ENCODE data around the gene PHACTR1.

The PHACTR1 gene

DNA sequence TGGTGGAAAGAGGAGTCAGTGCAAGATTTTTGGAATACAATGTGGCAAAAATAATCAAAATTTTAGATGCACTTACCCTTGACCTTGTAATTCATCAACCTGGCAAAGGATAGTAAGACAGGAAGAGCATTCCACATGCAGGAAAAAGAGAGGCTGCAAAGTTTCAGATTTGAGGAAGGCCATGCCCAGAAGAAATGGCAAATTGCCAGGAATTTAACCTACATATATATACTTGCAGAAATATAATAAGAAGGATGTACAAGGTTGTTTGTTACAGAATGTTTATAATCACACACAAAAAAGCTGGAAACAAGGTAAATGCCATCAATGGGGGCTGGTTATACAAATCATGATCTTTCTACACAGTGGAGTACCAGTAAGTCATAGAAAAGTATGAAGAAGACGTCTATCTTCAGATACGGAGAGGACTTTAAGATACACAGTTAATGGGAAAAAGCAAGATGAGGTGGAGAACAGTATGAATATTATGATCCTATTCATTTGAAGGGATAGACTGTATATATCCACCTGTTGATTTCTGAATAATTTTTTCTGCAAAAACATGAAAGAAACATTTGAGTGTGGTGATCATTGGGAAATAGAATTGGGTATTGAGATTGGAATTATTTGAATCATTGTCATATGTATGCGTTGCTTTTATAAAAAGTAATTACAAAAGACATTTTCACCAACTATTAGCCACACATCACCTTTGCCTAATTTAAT, 358.0 kb downstream of the PHACTR1 start:
- DNase-seq (ENCODE audit: low spot score), result no peak

GRCh38 chr6:13075141-13075845, 358.7 kb downstream of the PHACTR1 start:
- DNase-seq (ENCODE audit: low spot score), result no peak

DNA sequence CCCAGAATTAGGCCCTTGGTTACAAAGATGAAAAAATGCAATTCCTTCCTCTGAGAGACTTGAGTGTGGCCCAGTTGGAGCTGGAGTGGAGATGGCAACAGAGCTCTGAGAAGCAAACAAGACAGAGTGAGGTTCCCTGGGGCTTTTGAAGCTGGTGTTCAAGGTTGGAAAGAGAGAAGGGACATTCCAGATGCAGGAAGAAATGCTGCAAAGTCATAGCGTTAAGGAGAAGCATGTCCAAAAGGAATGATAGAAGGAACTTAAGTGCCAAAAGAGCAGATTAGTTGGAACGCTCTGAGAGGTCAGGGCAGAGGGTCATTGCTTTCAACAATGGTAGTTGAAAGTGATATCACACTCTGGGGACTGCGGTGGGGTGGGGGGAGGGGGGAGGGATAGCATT, 360.0 kb downstream of the PHACTR1 start:
- no peak for DNase-seq (ENCODE audit: low spot score)

GRCh38 chr6:13077117-13077516, 360.6 kb downstream of the PHACTR1 start:
- no peak for DNase-seq (ENCODE audit: low spot score)

DNA sequence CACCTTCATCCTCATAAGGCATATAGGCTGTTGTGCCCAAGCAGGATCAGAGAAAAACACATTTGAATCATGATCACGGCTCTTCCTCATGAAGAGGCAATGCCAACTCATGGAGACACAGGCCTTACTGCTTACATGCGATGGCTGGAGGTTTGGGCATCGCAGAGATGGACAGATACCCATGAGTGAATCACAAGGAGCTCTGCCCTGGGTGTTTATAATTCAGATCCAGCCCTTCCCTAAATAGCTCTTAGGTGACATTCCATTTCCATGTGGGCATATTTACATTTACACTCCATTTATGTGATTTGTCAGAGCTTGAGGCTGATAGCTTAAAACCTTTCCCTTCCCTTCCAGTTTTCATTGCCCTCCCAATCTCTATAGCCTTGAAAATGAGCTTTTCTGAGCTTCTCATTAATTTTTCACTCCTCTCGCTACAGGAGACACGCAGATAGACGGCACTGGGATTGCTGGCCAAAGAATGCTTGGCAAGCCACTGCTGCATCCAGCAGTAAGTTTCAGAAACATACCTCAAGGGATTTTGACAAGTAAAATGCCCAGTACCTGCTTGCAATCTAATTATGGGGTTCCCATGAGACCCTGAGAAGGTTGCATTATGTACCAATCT, 362.6 kb downstream of the PHACTR1 start:
- no peak for DNase-seq (ENCODE audit: low spot score)

DNA sequence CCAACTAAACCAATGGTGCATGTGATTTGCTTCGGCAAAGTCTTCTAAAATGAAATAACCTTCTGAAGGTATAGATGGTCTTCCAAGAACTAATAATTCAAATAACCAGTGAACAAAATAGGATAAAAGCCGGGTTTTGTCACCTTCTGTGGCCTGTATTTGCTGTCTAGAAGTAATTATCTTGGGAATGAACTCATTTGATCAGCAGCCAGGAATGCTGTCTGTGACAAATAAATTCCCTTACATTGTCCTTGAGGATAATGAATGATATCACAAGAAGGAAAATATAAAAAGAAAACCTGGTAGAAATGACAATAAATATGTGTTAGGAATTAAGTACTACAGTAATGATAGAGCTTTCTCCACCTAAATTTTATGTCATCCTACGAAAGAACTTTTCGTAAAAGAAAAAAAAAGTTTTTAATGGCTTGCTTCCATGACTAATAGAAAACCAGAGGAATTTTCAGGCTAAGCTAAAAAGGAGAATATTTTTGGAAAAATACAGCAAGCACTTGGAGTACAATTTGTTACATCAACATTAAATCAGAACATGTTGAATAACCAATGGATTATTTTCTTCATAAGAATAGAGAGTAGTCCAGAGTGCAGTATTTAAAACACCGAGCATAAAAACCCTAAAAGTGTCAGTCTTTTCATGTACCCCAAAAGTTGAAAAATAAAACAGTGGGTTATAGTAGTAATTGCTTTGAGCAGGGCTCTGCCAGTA, 364.1 kb downstream of the PHACTR1 start:
- DNase-seq (ENCODE audit: low spot score), result no peak

DNA sequence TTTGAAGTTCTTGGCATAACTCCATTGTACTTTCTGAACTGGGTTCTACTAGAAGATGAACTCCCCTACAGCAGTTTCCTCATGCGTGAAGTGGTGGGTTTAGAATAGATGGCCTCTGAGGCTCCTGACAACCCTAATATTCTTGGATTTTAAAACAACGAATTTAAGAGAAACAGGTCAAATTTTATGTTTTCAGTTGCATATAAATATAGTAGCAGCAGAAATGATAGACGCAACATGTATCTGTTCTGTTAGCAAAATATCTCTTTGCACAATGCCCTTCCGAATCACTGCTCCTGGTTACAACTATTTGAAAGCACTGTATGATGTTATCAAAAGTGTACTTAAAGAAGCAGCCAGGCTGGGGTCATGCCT, 364.6 kb downstream of the PHACTR1 start:
- DNase-seq (ENCODE audit: low spot score), result no peak

GRCh38 chr6:13089296-13089994, 372.9 kb downstream of the PHACTR1 start:
- DNase-seq (ENCODE audit: low spot score), result no peak

- no peak for DNase-seq (ENCODE audit: low spot score)
Measured at GRCh38 chr6:13091192-13091591, 374.6 kb downstream of the PHACTR1 start.

DNA sequence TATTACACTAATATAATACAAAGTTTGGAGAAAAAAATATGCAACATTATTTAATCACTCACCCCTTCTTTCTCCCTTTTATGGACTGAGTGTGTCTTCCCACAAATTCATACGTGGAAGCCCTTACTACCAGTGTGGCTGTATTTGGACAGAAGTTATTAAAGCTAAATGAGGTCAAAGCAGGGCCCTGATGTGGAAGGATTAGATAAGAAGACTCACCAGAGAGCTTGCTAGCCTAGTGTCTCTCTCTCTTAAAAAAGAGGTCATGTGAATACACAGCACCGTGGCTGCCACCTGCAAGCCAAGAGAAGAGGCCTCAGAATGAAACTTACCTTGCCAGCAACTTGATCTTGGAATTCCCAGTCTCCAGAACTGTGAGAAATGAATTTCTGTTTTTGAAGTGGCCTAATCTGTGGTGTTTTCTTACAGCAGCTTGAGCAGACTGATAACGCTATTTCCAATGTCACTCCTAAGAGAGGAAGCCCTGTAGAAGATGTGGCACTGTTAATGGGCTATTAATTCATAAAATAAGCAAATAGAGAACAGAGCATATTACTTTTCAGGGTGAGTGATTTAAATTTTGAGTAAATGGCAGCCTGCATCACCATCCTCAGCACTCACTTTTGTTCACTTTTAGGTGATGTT, 378.3 kb downstream of the PHACTR1 start:
- no peak for DNase-seq (ENCODE audit: low spot score)

GRCh38 chr6:13096084-13096483, 379.5 kb downstream of the PHACTR1 start:
- no peak for DNase-seq (ENCODE audit: low spot score)

DNA sequence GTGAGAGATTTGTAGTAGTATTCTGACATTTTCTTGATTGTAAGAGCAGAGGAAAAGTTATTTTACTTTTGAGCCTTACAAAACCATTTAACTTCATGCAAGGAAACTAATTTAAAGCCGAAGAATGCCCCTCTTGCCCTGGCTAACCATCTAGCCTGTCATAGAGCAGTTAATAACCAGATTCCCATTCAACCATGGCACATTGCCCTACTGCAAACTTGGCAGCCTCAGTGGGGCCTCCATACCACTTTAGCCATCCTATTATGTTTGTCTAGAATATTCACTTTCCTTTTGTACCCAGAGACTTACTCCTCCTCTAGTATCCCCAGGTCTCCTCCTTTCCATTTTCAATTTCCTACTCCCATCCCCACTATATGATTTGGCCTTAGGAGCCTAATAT, 380.9 kb downstream of the PHACTR1 start:
- no peak for DNase-seq (ENCODE audit: low spot score)

DNA sequence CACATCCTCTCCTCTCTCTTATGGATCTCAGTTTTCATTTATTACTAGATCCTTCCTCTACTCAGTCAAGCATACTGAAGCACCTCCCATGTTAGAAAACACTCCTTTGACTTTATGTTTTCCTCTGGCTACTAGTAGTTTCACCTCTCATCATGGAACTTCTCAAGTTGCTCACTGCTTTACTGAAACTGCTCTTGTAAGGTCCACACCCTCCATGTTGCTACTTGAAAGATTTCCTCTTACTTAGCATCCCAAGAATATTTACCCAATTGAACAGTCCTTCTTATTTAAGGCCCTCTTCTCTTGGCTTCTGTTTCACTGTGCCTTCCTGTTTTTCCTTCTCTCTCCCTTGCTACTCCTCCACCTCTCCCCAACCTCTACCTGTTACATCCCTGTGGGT, 381.4 kb downstream of the PHACTR1 start:
- no peak for DNase-seq (ENCODE audit: low spot score)

GRCh38 chr6:13098793-13099570, 382.4 kb downstream of the PHACTR1 start:
- no peak for DNase-seq (ENCODE audit: low spot score)

DNA sequence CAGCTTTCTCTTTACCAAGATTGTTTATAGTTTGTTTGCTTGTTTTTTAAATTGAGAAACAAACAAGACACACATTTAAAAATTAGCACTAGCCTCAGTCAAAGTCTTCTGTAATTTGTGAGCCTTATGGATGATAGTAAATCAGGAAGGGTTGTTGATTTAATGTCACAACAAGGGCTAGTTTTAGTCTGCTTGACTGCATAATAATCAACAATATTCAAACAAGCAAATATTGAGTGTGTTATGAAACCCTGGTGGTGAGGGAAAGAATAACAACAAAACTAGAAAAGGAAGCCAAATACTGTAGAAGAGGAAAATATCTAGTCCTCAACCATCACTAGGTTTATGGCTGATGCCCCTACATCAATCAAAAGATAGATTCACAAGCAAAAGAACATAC, 383.2 kb downstream of the PHACTR1 start:
- no peak for DNase-seq (ENCODE audit: low spot score)

DNA sequence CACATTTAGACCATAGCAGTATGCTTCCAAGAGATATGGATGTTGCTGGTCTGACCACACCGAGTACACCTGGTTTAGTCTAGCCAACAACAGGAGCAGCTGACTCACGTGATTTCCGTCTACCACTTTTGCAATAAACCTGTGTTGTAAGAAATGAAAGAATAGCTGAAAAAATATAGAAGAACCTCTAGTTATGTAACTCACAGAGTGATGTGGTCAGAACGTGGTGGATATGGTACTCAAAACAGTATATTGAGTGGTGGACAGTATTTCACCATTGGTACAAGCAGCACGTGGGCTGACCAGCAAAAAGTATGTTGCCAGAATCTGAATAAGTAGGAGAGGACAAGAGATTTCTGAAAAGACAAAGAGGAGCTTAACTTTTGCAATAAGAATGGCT, 384.8 kb downstream of the PHACTR1 start:
- DNase-seq (ENCODE audit: low spot score), result no peak

DNA sequence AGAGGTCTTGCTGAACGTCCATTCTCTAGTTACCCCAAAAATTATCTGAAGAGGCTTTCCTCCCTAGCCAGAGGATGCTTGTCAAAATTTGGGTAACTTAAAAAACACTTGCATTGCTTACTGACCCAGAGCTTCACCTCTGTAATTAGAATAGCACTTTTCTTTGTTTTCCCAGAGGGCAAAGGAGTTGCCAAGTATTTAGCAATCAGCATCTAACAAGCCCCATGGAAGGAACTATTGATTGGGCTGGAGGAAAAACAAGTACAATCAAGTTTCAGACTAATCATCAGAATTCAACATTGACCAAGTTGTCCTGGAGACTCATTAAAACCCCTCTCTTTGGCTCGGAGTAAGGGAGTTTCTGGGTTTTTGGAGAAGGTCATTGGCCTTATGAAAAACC, 385.4 kb downstream of the PHACTR1 start:
- DNase-seq (ENCODE audit: low spot score), result no peak

- no peak for DNase-seq (ENCODE audit: low spot score)
Measured at GRCh38 chr6:13103169-13103568, 386.6 kb downstream of the PHACTR1 start.

- DNase-seq (ENCODE audit: low spot score), result no peak
Measured at GRCh38 chr6:13105139-13105538, 388.6 kb downstream of the PHACTR1 start.

DNA sequence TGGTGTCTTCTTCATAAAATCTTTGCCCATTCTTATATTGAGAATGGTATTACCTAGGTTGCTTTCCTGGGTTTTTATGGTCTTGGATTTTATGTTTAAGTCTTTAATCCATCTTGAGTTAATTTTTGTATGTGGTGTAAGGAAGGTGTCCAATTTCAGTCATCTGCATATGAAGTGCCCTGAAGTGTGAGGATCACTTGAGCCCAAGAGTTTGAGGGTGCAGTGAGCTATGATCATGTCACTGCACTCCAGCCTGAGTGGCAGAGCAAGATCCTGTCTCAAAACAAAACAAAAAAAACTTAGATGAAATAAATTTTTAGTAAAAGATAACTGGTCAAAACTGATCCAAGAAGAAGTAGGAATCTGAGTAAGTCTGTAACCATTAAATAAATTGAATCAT, 396.4 kb downstream of the PHACTR1 start:
- no peak for DNase-seq (ENCODE audit: low spot score)

DNA sequence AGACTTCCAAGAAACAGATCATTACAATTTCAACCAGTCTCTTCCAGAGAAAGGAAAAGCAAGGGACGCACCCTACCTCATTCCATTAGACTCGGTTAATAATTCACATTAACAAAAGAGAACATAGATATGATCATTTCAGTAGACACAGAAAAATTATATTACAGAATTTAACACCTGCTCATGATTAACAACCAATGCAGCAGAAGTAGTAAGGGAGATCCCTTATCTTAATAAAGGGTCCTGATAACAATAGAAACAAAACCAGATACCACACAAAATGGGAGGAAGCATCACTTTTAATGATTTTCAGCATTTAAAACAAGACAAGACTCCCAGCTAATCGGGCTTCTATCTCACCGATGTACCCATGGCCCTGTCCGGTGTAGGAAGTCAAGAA, 396.8 kb downstream of the PHACTR1 start:
- no peak for DNase-seq (ENCODE audit: low spot score)

All from CD4-positive, alpha-beta T cell treated with Interleukin-15 for 4 hours (primary cell).